Fibroblast of lung (primary cell): ENCODE results near the gene ZBBX.

ENCODE experiments used
- CTCF ChIP-seq, 2 donors: IDR thresholded peaks in 1 of 2; conservative IDR thresholded peaks in 1 of 2; 1 replicate in 1 of 2; 2 replicates in 1 of 2; pipeline ENCODE4 v1.5.1; 2011 to 2012; ENCODE audit warnings: low read length in 2 of 2, control low read depth in 1 of 2, inconsistent platforms in 1 of 2, low read depth in 1 of 2, mild to moderate bottlenecking in 1 of 2
- EZH2 ChIP-seq: IDR thresholded peaks from 2 replicates; pipeline ENCODE4 v1.5.1; 2012; ENCODE audit warnings: low read length, control low read depth, mild to moderate bottlenecking; ENCODE audit errors: missing control alignments

- TF ChIP-seq CTCF (conservative IDR thresholded peaks at IDR 0.05 in 1 of 2, IDR thresholded peaks at IDR 0.05 in 1 of 2; ENCODE audit: low read depth in 1 of 2, low read length in 2 of 2) (no peak), EZH2 (no peak)
Measured at GRCh38 chr3:167209011-167209410, 171.1 kb downstream of the ZBBX start.
